D721Med (cell line): Measurements from ENCODE around the gene TGFB1.

Experiments used
- DNase-seq: peaks from one replicate; pipeline ENCODE4 v3.0.0; 2011; ENCODE audit warnings: low spot score; ENCODE audit not compliant: insufficient read length
- FAIRE-seq: peaks from 2 replicates; lab custom pipeline; 2011; peaks lifted over from hg19 to GRCh38; lab: Jason Lieb, UNC
- TF ChIP-seq, protein P1 (sequence below): IDR thresholded peaks from 2 replicates; pipeline ENCODE4 v1.5.1; 2012; ENCODE audit warnings: mild to moderate bottlenecking, control low read depth; ENCODE audit not compliant: insufficient read depth; ENCODE audit errors: missing control alignments

TGFB1 gene

DNA sequence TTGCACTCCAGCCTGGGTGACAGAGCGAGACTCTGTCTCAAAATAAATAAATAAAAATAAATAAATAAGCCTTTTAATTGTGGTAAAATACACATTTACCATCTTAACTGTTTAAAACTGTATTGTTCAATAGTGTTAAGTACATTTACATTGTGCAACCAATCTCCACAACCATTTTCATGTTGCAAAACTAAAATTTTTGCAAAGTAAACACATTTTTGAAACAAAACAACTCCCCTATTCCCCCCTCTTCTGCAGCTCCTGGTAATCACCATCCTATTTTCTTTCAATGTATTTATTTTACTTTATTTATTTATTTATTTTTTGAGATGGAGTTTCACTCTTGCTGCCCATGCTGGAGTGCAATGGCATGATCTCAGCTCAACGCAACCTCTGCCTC lies 16.0 kb upstream of the TGFB1 start:
- FAIRE-seq (no peak), DNase-seq (no peak)
- TF ChIP-seq, protein P1, sequence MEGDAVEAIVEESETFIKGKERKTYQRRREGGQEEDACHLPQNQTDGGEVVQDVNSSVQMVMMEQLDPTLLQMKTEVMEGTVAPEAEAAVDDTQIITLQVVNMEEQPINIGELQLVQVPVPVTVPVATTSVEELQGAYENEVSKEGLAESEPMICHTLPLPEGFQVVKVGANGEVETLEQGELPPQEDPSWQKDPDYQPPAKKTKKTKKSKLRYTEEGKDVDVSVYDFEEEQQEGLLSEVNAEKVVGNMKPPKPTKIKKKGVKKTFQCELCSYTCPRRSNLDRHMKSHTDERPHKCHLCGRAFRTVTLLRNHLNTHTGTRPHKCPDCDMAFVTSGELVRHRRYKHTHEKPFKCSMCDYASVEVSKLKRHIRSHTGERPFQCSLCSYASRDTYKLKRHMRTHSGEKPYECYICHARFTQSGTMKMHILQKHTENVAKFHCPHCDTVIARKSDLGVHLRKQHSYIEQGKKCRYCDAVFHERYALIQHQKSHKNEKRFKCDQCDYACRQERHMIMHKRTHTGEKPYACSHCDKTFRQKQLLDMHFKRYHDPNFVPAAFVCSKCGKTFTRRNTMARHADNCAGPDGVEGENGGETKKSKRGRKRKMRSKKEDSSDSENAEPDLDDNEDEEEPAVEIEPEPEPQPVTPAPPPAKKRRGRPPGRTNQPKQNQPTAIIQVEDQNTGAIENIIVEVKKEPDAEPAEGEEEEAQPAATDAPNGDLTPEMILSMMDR = no peak

DNA sequence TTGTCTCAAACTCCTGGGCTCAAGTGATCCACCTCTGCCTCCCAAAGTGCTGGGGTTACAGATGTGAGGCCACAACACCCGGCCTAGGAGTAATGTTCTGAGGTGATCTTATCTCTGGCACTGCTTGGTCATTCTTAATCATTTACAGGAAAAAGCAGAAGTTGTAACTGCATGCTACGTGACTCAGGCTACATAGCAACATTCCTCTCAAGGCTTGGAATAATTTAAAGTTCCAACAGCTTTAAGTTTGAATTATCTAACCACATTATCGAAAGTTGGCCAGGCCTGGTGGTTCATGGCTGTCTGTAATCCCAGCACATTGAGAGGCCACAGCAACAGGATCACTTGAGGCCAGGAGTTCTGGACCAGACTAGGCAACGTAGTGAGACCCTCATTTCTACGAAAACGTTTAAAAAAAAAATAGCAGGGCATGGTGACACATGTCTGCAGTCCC lies 14.2 kb upstream of the TGFB1 start:
- TF ChIP-seq, protein P1 = no peak
- FAIRE-seq (no peak), DNase-seq (no peak)

DNA sequence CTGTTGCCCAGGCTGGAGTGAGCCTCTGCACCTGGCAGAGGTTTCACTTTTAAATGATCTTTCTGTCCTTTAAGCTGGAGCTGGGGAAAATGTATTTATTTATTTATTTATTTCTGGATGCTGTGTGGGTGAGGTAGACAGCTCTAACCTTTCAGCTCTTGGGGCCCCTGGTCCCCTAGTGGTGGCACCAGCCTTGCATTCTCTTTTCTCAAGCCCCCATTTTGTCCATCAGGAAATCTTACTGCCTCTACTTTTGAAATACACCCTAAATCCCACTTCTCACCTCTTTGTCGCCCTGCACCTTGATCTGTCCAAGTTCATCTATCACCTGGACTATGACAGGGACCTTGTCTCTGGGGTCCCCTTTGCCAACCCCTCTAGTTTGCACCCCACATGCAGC lies 12.4 kb upstream of the TGFB1 start:
- no peak for DNase-seq
- TF ChIP-seq, protein P1 = no peak
- FAIRE-seq = no peak

DNA sequence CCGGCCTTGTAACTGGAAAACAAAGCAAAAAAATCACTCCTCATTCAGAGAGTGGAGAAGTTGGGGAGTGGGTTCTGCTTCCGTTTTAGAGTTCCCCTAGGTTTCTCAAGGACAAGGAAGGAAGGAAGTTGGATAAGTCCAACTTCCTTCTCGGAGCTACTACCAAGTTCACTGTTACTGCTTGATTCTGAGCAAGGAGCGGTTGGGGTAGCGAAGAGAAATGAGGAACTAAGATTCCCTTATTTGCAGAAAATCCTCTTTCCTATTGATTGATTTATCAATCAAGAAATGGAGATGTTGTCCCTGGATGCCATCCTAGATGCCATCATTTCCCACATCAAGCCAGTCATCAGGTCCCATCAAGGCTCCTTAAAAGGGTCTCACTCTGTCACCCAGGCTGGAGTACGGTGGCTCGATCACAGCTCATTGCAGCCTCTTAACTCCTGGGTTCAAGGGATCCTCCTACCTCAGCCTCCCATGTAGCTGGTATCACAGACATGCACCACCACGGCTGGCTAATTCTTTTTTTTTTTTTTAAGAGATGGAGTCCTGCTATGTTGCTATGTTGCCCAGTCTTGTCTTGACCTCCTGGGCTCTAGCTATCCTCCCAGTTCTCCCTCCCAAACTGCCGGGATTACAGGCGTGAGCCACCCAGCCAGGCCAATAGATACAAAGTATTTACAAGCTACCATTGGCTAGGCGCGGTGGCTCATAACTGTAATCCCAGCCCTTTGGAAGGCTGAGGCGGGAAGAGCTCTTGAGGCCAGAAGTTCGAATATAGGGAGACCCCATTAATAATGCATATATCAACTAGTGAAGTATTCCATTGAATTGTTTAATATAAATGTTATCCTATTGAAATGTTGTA lies 11.0 kb upstream of the TGFB1 start:
- no peak for DNase-seq
- TF ChIP-seq, protein P1 = no peak
- FAIRE-seq = no peak

DNA sequence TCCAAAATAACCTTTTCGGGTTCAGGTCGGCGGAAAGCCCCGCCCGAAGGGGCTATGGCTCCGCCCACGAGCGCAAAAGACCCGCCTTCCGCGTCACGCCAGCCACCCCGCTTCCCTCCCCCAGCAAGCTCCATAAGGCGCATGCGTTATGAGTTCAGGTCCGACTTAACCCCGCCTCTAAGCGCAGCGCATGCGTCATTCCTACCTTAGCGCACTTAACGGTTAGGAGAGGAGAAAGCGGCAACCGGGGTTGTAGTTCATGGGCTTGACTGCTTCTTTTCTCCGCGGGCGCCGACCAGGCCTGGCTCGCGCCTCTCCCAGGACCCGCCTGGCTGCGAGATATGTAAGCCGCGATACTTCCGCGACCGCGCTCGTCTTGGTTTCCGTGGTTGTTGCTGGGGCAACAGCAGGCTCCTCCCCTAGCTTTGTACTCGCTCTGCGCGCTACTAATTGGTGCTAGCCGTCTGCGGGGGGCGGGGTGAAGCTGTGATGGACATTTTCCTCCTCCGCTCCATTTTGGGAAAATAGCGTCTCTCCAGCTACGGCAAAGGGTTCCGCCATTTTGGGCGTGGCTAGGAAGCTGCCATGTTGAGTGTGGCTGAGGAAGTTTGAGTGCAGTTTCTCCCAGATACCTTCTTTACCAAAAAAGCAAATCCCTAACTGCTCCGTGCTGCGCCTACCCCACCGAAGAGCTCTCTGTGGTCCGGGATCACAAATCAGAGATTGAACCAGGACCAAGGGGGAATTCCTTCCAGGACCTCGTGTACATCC lies 10.2 kb upstream of the TGFB1 start, which contains the start of gene B9D2:
B9D2 (minus strand) TSS at position 397 of the 771 bp plus-strand sequence. CDS start 630 bp downstream, outside the sequence.
- TF ChIP-seq, protein P1 = no peak
- FAIRE-seq (no peak), DNase-seq (peak; percentile 94)

DNA sequence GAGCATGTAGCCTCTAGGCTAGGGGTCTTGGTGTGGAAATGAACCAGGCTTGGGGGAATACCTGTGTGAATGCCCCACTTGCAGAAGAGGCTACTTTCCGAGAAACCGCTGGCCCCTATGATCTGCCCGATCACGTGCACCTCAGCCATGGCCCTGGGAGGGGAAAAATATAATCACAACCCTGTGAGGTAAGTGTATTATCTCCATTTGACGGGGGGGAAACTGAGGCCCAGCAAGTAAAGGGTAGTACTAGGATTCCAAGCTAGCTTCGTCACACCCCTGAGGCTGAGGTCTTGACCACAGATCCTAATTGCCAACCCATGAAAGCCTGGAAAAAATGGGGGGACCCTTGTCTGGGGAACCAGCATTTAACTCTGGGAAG lies 9.6 kb upstream of the TGFB1 start:
- TF ChIP-seq, protein P1 = no peak
- FAIRE-seq (no peak), DNase-seq (no peak)
